ENCODE measurements around the gene GALNTL6.

DNA sequence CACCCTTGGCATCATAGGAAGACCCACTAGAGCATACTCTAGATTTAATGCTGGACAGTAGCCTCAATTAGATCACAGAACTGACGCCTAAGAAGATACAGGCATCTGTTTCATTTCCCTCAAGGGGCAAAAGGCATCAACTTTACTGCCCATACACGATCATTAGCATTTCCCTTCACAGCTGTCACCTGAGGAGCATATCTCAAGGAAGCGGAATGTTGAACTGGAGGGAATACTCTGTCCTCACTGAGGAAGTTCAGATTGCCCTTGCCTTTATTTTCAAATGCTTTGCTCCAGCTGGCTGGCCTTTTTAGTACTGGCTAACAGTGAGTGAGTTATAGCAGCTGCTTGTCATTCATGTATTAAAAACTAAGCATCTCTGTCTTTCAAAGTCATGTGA lies 847.0 kb downstream of the GALNTL6 start:
- TF ChIP-seq, protein P1, sequence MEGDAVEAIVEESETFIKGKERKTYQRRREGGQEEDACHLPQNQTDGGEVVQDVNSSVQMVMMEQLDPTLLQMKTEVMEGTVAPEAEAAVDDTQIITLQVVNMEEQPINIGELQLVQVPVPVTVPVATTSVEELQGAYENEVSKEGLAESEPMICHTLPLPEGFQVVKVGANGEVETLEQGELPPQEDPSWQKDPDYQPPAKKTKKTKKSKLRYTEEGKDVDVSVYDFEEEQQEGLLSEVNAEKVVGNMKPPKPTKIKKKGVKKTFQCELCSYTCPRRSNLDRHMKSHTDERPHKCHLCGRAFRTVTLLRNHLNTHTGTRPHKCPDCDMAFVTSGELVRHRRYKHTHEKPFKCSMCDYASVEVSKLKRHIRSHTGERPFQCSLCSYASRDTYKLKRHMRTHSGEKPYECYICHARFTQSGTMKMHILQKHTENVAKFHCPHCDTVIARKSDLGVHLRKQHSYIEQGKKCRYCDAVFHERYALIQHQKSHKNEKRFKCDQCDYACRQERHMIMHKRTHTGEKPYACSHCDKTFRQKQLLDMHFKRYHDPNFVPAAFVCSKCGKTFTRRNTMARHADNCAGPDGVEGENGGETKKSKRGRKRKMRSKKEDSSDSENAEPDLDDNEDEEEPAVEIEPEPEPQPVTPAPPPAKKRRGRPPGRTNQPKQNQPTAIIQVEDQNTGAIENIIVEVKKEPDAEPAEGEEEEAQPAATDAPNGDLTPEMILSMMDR (IDR thresholded peaks at IDR 0.05): no peak
- no peak for TF ChIP-seq EZH2 (IDR thresholded peaks at IDR 0.05; ENCODE audit: borderline replicate concordance, insufficient read depth, low read depth, low read length, poor library complexity, severe bottlenecking)
